Stromal cell of bone marrow (primary cell): ENCODE results near the gene CDK9.
A peak's percentile ranks its signal among the peaks of the same experiment; 100 is the strongest.
"Not testable (repeated sequence)": the region's sequence is repeated elsewhere in the genome, so short reads cannot be mapped to it uniquely, and the experiment has no call there.

Experiments used
- DNase-seq: peaks from one replicate; pipeline ENCODE4 v3.0.0-alpha.2; 2012; ENCODE audit warnings: low read depth

CDK9 gene

DNA sequence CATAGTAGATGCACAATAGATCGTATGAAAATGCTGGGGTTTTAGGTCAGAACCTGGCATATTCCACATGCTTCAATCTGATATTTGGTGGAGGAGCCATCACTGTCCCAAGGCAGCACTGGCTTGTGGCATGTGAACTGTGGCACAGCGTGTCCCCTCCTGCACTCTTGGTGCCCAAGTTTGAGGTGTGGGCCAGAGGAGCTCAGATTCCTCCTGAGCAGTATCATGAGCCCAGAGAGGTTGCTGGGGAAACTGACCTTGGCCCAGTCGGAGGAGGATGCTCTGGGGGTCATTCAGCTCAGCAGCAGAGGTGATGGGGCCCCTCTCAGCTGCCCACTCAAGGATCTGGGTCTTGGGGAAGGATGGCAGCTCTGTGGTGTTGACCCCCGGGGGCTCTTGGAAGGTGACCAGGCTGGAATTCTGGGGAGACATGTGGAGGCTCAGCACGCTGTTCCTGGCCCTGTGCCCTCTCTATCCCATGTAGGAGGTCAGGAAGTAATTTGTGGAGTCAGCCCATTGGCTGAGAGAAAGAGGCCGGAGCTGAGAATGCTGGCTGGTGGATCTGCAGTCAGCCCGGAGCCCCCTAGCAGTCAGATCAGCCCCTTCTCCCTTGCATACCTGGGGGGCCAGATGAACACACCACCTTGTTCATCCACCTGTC lies 40.5 kb downstream of the CDK9 start:
- no peak for DNase-seq

DNA sequence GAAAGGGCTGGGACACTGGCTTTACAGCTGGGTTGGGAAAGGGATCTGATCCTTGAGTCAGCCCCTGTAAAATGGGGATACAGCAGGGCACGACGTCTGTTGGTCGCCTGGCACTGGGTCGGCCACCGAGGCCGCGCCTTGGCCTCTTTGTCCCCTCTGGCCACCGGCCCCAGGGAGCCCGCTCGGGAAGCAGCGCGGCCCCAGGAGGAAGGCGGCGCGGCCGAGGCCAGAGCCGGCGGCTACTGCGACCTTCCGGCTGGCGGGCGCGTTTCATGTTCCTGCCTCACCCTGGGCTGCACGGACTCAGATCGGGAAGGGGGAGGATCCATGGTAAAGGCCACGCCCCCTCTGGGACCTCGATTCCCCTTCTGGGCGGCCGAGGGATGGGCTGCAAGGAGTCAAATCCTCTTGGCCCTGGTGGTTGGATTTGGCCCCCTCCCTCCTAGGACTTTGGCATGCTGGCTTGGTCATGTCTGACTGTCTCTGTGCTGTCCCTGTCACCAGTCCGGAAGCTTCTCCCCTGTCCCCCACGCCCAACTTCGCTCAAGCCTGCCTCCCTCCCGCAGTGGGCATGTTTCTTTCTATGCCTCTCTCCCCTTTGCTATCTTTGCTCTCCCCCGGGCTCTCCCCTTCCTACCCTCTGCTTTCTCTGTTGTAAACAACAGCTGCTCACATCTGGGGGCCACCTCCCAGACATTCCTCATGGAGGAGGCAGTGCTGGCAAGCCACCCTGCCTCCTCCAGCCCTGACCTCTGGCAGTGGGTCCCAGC lies 42.6 kb downstream of the CDK9 start:
- DNase-seq: peak; percentile 64

DNA sequence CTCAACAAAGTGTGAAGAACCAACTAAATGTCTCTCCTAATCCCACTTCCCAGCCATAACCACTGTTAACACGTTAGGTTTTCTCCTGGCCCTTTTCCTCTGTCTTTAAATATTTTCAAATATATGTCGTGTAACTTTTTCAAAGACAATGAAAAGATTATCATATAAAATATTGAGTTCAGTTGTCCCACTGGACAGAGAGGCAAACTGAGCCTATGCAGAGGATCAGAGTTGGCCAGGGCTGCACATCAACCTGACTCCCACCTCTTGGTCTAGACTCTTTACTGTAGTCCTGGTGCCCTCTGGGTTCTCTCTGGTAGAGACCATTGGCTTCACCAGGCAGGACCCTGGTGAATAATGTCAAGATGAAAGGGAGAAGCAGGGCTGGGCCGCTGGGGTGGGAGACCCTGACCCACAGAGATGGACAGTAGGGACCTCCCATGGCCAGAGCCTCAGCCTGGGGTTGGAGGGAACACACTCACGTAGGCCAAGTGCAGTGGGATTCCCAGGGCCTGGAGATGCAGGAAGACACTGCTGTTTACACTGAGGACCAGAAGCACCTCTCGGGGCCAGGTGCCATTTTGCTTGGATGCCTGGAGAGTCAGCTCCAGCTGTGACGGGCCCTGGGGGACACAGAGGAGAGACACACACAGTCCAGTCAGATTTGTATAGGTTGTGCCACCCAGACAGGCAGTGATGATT lies 43.5 kb downstream of the CDK9 start:
- DNase-seq: no peak

DNA sequence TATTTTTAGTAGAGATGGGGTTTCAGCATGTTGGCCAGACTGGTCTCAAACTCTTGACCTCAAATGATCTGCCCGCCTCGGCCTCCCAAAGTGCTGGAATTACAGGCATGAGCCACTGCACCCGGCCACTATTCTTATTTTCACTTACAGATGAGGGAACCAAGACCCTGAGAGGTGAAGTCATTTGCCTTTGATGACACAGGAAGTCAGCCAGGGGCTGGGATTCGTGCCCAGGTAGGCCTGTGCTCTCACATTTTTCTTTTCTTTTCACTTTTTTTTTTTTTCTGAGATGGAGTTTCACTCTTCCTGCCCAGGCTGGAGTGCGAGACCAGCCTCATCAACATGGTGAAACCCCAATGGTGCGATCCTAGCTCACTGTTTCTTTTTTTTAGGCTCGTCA lies 46.4 kb downstream of the CDK9 start:
- no peak for DNase-seq

DNA sequence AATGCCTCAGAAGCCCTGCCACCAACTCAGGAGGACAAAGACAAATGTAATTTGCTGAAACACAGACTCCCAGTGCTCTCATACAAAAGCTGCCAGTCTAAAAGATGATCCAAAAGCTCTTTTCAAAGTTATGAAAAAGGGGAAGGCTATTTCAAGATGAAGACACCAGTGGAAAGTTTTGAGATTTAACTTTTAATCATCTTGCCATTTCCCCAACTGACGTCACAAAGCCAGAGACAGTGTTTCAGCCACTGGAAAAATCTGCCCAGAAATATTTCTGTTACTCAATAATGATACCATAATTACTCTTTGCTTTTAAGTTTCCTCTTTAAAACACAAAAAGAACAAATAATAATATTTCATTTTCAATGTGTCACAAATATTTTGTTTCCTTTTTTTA lies 47.7 kb downstream of the CDK9 start:
- peak; percentile 81 for DNase-seq

DNA sequence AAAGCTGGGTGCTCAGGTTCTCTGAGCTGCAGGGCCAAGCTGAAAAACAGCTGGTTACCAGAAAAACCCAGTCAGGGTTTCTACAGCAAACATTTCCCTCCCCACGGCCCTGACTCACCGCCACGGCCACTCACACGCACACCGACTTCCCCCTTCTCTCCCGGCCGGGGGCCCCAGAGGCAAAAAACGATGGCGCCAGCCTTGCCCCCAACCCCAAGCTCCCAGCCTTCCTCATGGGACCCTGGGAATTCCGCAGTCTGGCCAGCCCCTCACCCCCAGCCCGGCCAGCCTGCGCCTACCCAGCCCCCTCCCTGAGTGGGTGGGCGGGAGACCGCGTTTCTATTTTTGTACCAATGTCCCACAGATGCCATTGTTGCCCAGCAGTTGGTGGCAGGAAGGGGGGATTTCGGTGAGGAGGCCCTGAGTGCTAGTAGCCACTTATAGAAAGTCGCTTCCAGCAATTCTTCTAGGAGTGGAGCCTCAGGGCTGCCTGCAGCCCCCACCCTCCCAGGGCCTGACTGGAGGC lies 50.2 kb downstream of the CDK9 start:
- peak; percentile 83 for DNase-seq

DNA sequence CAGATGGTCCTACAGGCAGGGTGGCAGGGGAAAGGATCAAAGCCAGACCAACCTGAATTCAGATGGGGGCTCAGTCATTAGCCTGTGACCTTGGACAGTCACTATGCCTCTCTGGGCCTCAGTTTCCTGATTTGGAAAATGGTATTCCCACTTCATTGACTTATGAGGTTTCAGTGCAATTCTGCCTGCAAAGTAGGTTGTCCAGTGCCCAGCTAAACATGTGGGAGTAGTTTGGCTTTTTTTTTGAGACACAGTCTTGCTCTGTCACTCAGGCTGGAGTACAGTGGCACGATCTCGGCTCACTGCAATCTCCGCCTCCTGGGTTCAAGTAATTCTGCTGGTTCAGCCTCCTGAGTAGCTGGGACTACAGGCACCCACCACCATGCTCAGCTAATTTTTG lies 50.7 kb downstream of the CDK9 start:
- not testable (repeated sequence) for DNase-seq

DNA sequence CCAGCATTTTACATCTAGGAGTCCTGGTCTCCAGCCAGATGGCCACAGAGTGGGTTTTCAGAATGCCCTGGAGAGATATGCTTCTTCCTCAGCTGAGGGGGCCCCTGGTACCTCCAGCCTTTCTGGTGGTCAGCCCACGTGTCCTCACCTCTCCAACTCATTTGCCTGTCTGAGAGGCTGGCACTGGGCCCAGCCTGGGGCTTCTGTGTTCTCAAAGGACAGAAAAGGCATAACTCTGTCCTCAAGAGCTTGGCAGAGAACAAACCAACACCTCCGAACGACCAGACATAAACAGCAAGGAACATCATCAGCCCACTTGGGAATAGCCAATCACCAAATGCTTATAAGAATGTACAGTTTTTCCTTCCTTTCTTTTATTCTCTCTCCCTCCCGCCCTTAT lies 51.5 kb downstream of the CDK9 start:
- no peak for DNase-seq

DNA sequence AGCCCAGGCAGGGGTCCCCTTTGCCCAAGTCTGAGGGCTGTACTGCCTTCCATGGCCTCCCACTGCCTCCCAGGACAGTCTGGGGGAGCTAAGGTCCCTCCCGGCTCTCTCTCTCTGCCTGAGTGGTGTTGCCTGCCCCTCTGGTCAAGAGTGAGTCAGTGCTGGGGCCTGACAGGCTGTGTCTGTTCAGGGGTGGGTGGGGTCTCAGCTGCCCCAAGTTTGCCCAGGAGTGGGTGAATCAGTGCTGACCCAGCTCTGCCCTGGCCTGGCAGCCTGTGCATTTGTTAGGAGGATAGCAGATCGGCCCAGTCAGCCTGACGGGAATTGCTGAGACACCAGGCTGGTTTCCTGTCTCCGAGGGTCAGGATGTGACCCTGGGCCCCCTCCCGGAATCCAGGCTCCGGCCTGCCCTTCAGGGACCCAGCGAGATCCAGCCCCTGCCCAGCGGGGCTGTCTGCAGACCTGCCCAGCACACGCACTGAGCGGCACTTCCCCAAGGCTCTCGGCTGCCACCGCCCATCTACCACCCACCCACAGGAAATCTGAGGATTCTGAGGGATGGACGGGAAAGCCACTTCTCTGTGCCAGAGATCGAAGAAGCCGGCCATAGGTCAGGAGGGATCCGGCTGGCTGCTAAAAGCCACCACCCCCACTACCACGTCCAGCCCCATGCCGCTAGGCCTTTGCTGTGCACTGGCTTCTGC lies 52.7 kb downstream of the CDK9 start:
- peak; percentile 99 for DNase-seq
